Activated T-helper 1 cell treated with anti-CD3 and anti-CD28 coated beads, Interleukin-2, amount 50 U/mL, for 16 hours (primary cell): ENCODE data around the gene SPTLC2.
A peak's percentile ranks its signal among the peaks of the same experiment; 100 is the strongest.

Experiments used
- DNase-seq, 2 donors: peaks; one replicate each; pipeline ENCODE4 v3.0.0-alpha.2; 2020; ENCODE audit warnings: low read depth in 1 of 2, low spot score in 1 of 2

SPTLC2 gene

GRCh38 chr14:77474479-77475177, 141.8 kb downstream of the SPTLC2 start:
- no peak for DNase-seq

GRCh38 chr14:77473921-77474320, 142.5 kb downstream of the SPTLC2 start:
- DNase-seq = no peak

GRCh38 chr14:77470224-77470870, 146.1 kb downstream of the SPTLC2 start:
- no peak for DNase-seq

- DNase-seq = no peak
Observed at GRCh38 chr14:77469539-77469938, 146.9 kb downstream of the SPTLC2 start.

- DNase-seq = no peak
Observed at GRCh38 chr14:77469067-77469505, 147.4 kb downstream of the SPTLC2 start.

GRCh38 chr14:77467801-77468200, 148.6 kb downstream of the SPTLC2 start:
- no peak for DNase-seq

- DNase-seq = peak; percentile 11 to 32
Observed at GRCh38 chr14:77459072-77459723, 157.2 kb downstream of the SPTLC2 start.

GRCh38 chr14:77458249-77458950, 158.0 kb downstream of the SPTLC2 start:
- no peak for DNase-seq

- DNase-seq = peak; percentile 80 to 86
Observed at GRCh38 chr14:77457522-77458248, 158.8 kb downstream of the SPTLC2 start, which contains the start of the genes AHSA1 and VIPAS39. AHSA1 (plus strand) TSS chr14:77458093; CDS start chr14:77458190, 97 bp downstream. VIPAS39 (minus strand) TSS chr14:77457601; CDS start chr14:77454102, 3,499 bp downstream.

- no peak for DNase-seq
Observed at GRCh38 chr14:77457115-77457521, 159.3 kb downstream of the SPTLC2 start.
